Ishikawa (cell line): ENCODE results near the gene KASH5.
A peak's percentile ranks its signal among the peaks of the same experiment; 100 is the strongest.

Source experiments
- CEBPB ChIP-seq: IDR thresholded peaks from 2 replicates; pipeline ENCODE4 v1.6.1; 2012
- CREB1 ChIP-seq: IDR thresholded peaks from 2 replicates; pipeline ENCODE4 v1.6.1; 2012; ENCODE audit warnings: low read depth
- EGR1 ChIP-seq: IDR thresholded peaks from 2 replicates; pipeline ENCODE4 v1.6.1; 2012
- EP300 ChIP-seq: IDR thresholded peaks from 2 replicates; pipeline ENCODE4 v1.6.1; 2012; ENCODE audit warnings: borderline replicate concordance
- FOXM1 ChIP-seq: IDR thresholded peaks from 2 replicates; pipeline ENCODE4 v1.6.1; 2012; ENCODE audit warnings: low read depth, borderline replicate concordance
- MAX ChIP-seq: IDR thresholded peaks from 2 replicates; pipeline ENCODE4 v1.6.1; 2012
- NFIC ChIP-seq: IDR thresholded peaks from 2 replicates; pipeline ENCODE4 v1.6.1; 2012
- RAD21 ChIP-seq: IDR thresholded peaks from 2 replicates; pipeline ENCODE4 v1.6.1; 2012; ENCODE audit warnings: low read depth
- REST ChIP-seq: IDR thresholded peaks from 2 replicates; pipeline ENCODE4 v1.6.1; 2012; ENCODE audit warnings: low read depth, mild to moderate bottlenecking
- TAF1 ChIP-seq: IDR thresholded peaks from 2 replicates; pipeline ENCODE4 v1.6.1; 2012; ENCODE audit warnings: low read depth, mild to moderate bottlenecking
- TCF12 ChIP-seq: IDR thresholded peaks from 2 replicates; pipeline ENCODE4 v1.6.1; 2012; ENCODE audit warnings: low read depth
- TEAD4 ChIP-seq: IDR thresholded peaks from 2 replicates; pipeline ENCODE4 v1.6.1; 2012
- USF1 ChIP-seq: IDR thresholded peaks from 2 replicates; pipeline ENCODE4 v1.6.1; 2012
- YY1 ChIP-seq: IDR thresholded peaks from 2 replicates; pipeline ENCODE4 v1.6.1; 2012; ENCODE audit warnings: low read depth
- ZBTB7A ChIP-seq: IDR thresholded peaks from 2 replicates; pipeline ENCODE4 v1.6.1; 2012; ENCODE audit warnings: low read depth

The KASH5 gene

GRCh38 chr19:49433240-49433901 is 45.3 kb downstream of the KASH5 start:
- no peak for TF ChIP-seq FOXM1
- no peak for TF ChIP-seq CEBPB
- no peak for TF ChIP-seq TAF1
- TF ChIP-seq CREB1, result no peak
- TF ChIP-seq YY1, result no peak
- no peak for TF ChIP-seq MAX
- no peak for TF ChIP-seq TCF12
- TF ChIP-seq RAD21, result no peak
- no peak for TF ChIP-seq REST

GRCh38 chr19:49434907-49435583 is 47.0 kb downstream of the KASH5 start:
- TF ChIP-seq CREB1 (no peak), TEAD4 (no peak), NFIC (no peak), REST (no peak), RAD21 (no peak), EGR1 (no peak), TAF1 (no peak), YY1 (no peak), ZBTB7A (no peak), MAX (no peak), EP300 (no peak), FOXM1 (no peak), USF1 (no peak), TCF12 (no peak), CEBPB (no peak)

GRCh38 chr19:49435670-49436069 is 47.6 kb downstream of the KASH5 start:
- no peak for TF ChIP-seq YY1
- no peak for TF ChIP-seq REST
- no peak for TF ChIP-seq CEBPB
- TF ChIP-seq TEAD4, result no peak
- no peak for TF ChIP-seq NFIC
- TF ChIP-seq EGR1, result no peak
- TF ChIP-seq ZBTB7A, result no peak
- TF ChIP-seq TAF1, result no peak
- TF ChIP-seq EP300, result no peak
- TF ChIP-seq FOXM1, result no peak
- no peak for TF ChIP-seq USF1
- TF ChIP-seq CREB1, result no peak

- TF ChIP-seq CREB1, result no peak
- TF ChIP-seq USF1, result peak; percentile 18; the same call in 1 of the 2 replicates
- no peak for TF ChIP-seq YY1
- TF ChIP-seq CEBPB, result no peak
- no peak for TF ChIP-seq ZBTB7A
- TF ChIP-seq RAD21, result no peak
- no peak for TF ChIP-seq TAF1
- no peak for TF ChIP-seq FOXM1
- no peak for TF ChIP-seq MAX
Measured at GRCh38 chr19:49436381-49437017, 48.5 kb downstream of the KASH5 start.
